Testis (tissue), 3 donors: ENCODE results near the gene TAB2. TPM values are rescaled to one million over a fixed set of nuclear protein-coding genes. Genes with fewer than 3 reads are reported as not detected.

ENCODE experiments used
- DNase-seq: peaks from one replicate; pipeline ENCODE4 v3.0.0-alpha.2; 2019
- H3K27ac ChIP-seq, 2 donors: fragments of 200-600 bp; sonication (generic); one replicate each; pipeline ENCODE4 v1.5.1; 2019
- H3K27me3 ChIP-seq: fragments of 200-600 bp; sonication (generic); one replicate; pipeline ENCODE4 v1.5.1; 2019
- H3K36me3 ChIP-seq: fragments of 200-600 bp; sonication (generic); one replicate; pipeline ENCODE4 v1.5.1; 2017; ENCODE audit warnings: low read depth; ENCODE audit errors: missing control alignments
- H3K4me1 ChIP-seq: fragments of 200-600 bp; sonication (generic); one replicate; pipeline ENCODE4 v1.5.1; 2019
- H3K4me3 ChIP-seq, 2 donors: fragments of 200-600 bp; sonication (generic); one replicate each; pipeline ENCODE4 v1.5.1; 2017 to 2019
- H3K9me3 ChIP-seq: fragments of 200-600 bp; sonication (generic); one replicate; pipeline ENCODE4 v1.5.1; 2017
- CTCF ChIP-seq, 3 experiments: fragments of 450-650 bp in 2 of 3; fragments of 200-600 bp in 1 of 3; sonication (generic) in 1 of 3; IDR thresholded peaks; one replicate each; pipeline ENCODE4 v1.5.1; 2016 to 2019; ENCODE audit warnings: antibody characterized with exemption in 3 of 3, mild to moderate bottlenecking in 2 of 3, moderate library complexity in 1 of 3
- POLR2A ChIP-seq: fragments of 450-650 bp; IDR thresholded peaks from one replicate; pipeline ENCODE4 v1.6.1; 2017; ENCODE audit warnings: antibody characterized with exemption, mild to moderate bottlenecking, moderate library complexity
- WGBS, 2 donors: methylation state at CpG; one replicate each; pipeline ENCODE4 v1.1.5; 2018; 5-methylcytosine and 5-hydroxymethylcytosine counted together
- intact Hi-C: fragments of 100-400 bp; cut with DNase I; formaldehyde crosslinking; loops from one replicate; pipeline ENCODE4 v1.15.1; 2023; ENCODE audit warnings: low total_unique reads
- polyA plus RNA-seq: library from polyadenylated mRNA; stranded (reverse); fragments of 350-450 nt; fragmentation: Illumina TruSeq; extraction: RNeasy Lipid Tissue Mini Kit (QIAGEN cat#74804); gene quantifications from one replicate; pipeline ENCODE4 v1.2.3, GENCODE V29; 2014; ENCODE audit warnings: low read depth, low replicate concordance; ENCODE audit not compliant: insufficient read depth
- total RNA-seq, 2 donors: library from RNA; depleted of rRNA; stranded (reverse); fragments of >200 nt; gene quantifications; one replicate each; pipeline ENCODE4 v1.2.3, GENCODE V29; 2016

TAB2 gene
- total and polyA plus RNA-seq, 3 donors from 2014 or later = 45.1 to 84.7 (median 61.0) TPM

- H3K36me3 ChIP-seq = no peaks in the 10 kb centered on the region
- intact Hi-C loops = loop anchor here (10.0 kb wide), 1 partner anchor 335 kb away; no protein-coding TSS in a partner anchor
- 89 to 93% methylated on average over 13 of the region's 13 CpGs for WGBS, 2 donors
- no peak overlapping the region for H3K27ac ChIP-seq
- H3K4me3 ChIP-seq = no peak overlapping the region
- no peaks in the 10 kb centered on the region for H3K4me1 ChIP-seq
- no peaks in the 10 kb centered on the region for H3K27me3 ChIP-seq
- H3K9me3 ChIP-seq = no peaks in the 10 kb centered on the region
- TF ChIP-seq POLR2A (no peak), CTCF (IDR thresholded peaks at IDR 0.05) (no peak)
- DNase-seq = no peak
Measured at GRCh38 chr6:149419696-149420404, 102.3 kb downstream of the TAB2 start.

GRCh38 chr6:149421132-149421531, 103.6 kb downstream of the TAB2 start:
- no peak overlapping the region for H3K27ac ChIP-seq

GRCh38 chr6:149422581-149422980, 105.1 kb downstream of the TAB2 start:
- no peak for TF ChIP-seq CTCF (IDR thresholded peaks at IDR 0.05)
- no peak for TF ChIP-seq POLR2A
- Histone ChIP-seq H3K4me3 (no peak overlapping the region), H3K36me3 (no peaks in the 10 kb centered on the region), H3K27ac (no peak overlapping the region), H3K9me3 (no peaks in the 10 kb centered on the region), H3K27me3 (no peaks in the 10 kb centered on the region), H3K4me1 (no peaks in the 10 kb centered on the region)
- WGBS, 2 donors = 90 to 92% methylated on average over 4 of the region's 4 CpGs
- no peak for DNase-seq
- intact Hi-C loops = loop anchor here (10.0 kb wide), 1 partner anchor 338 kb away; no protein-coding TSS in a partner anchor

More at GRCh38 chr6:149421132-149421531, 103.6 kb downstream of the TAB2 start:
- intact Hi-C loops = loop anchor here (10.0 kb wide), 1 partner anchor 336 kb away; no protein-coding TSS in a partner anchor
- H3K27me3 ChIP-seq = no peaks in the 10 kb centered on the region
- WGBS, 2 donors = 83 to 87% methylated on average over 5 of the region's 5 CpGs
- no peak overlapping the region for H3K4me3 ChIP-seq
- TF ChIP-seq POLR2A (no peak), CTCF (IDR thresholded peaks at IDR 0.05) (no peak)
- H3K9me3 ChIP-seq = no peaks in the 10 kb centered on the region
- H3K4me1 ChIP-seq = no peaks in the 10 kb centered on the region
- no peak for DNase-seq
- no peaks in the 10 kb centered on the region for H3K36me3 ChIP-seq

GRCh38 chr6:149423964-149424440, 106.5 kb downstream of the TAB2 start:
- no peaks in the 10 kb centered on the region for H3K4me1 ChIP-seq
- H3K9me3 ChIP-seq = no peaks in the 10 kb centered on the region
- H3K27ac ChIP-seq = peak overlapping the region in 1 of 2 donors; percentile 45
- 70 to 75% methylated on average over 7 of the region's 7 CpGs for whole genome bisulfite sequencing, 2 donors
- TF ChIP-seq CTCF (IDR thresholded peaks at IDR 0.05) = no peak
- TF ChIP-seq POLR2A = no peak
- no peaks in the 10 kb centered on the region for H3K27me3 ChIP-seq
- DNase-seq = no peak
- H3K36me3 ChIP-seq = no peaks in the 10 kb centered on the region
- H3K4me3 ChIP-seq = no peak overlapping the region
- intact Hi-C loops = loop anchor here (10.0 kb wide), 1 partner anchor 339 kb away; no protein-coding TSS in a partner anchor
